A549 treated with GW870086 at 1 μM for 4 hours (cell line): ENCODE measurements around the gene ABCC11. TPM values are rescaled to one million over a fixed set of nuclear protein-coding genes. Genes with fewer than 3 reads are reported as not detected.

Experiments used
- total RNA-seq: library from RNA; stranded (reverse); fragments of 200-300 nt; extraction: Qiagen RNA extraction; gene quantifications from 5 replicates; pipeline ENCODE4 v1.2.3, GENCODE V29; 2022; ENCODE audit warnings: low read depth

Gene ABCC11
- 0.13 to 0.20 TPM (median 0.16 TPM) in 4 of 5 replicates, not detected in the other for total RNA-seq

GRCh38 chr16:48247311-48247710 lies at the start of gene ABCC11:
TSS of gene ABCC11 (minus strand) at chr16:48247539. CDS start at chr16:48231921, 15,618 bp downstream.

GRCh38 chr16:48244080-48244862 lies 3.1 kb downstream of the ABCC11 start, which contains the start of gene LONP2:
TSS of gene LONP2 (plus strand) at chr16:48244300. CDS start at chr16:48244389, 89 bp downstream.

GRCh38 chr16:48155926-48156789 lies 91.2 kb downstream of the ABCC11 start, which contains the start of gene ABCC12:
TSS of gene ABCC12 (minus strand) at chr16:48155993. CDS start at chr16:48146424, 9,569 bp downstream.

Other genes with a start within 250 kb of the ABCC11 start
- gene ABCC12, start 91.5 kb downstream of the ABCC11 start, total RNA-seq: 0.03 to 0.18 TPM (median 0.06 TPM) in 3 of 5 replicates, not detected in the others
- 21.1 to 32.5 TPM (median 28.8 TPM) in 5 replicates for gene LONP2, start 3.2 kb downstream of the ABCC11 start, total RNA-seq
- gene SIAH1, start 137.9 kb upstream of the ABCC11 start, total RNA-seq: 10.9 to 14.8 TPM (median 13.7 TPM) in 5 replicates